Limb (tissue), 2 donors: Measurements from ENCODE around the gene DNER.
"Not testable (repeated sequence)": the region's sequence is repeated elsewhere in the genome, so short reads cannot be mapped to it uniquely, and the experiment has no call there.

Source experiments
- DNase-seq, 2 donors: peaks; one replicate each; pipeline ENCODE4 v3.0.0-alpha.2; 2016; ENCODE audit errors: extremely low spot score in 2 of 2

The DNER gene

GRCh38 chr2:229407170-229407569 is 307.2 kb downstream of the DNER start:
- no peak for DNase-seq

- no peak for DNase-seq
Observed at GRCh38 chr2:229405796-229406195, 308.6 kb downstream of the DNER start.

- DNase-seq = no peak
Observed at GRCh38 chr2:229403296-229403695, 311.1 kb downstream of the DNER start.

GRCh38 chr2:229401171-229401865 is 313.0 kb downstream of the DNER start:
- DNase-seq = peak in 1 of 2 donors; percentile 38

GRCh38 chr2:229393926-229394325 is 320.4 kb downstream of the DNER start:
- no peak for DNase-seq

GRCh38 chr2:229392196-229392595 is 322.2 kb downstream of the DNER start:
- DNase-seq = no peak

GRCh38 chr2:229388731-229389130 is 325.6 kb downstream of the DNER start:
- DNase-seq = no peak

GRCh38 chr2:229387866-229388265 is 326.5 kb downstream of the DNER start:
- DNase-seq = no peak

GRCh38 chr2:229380101-229380625 is 334.2 kb downstream of the DNER start:
- no peak for DNase-seq

- DNase-seq = no peak
Observed at GRCh38 chr2:229378386-229378785, 336.0 kb downstream of the DNER start.

- no peak for DNase-seq
Observed at GRCh38 chr2:229376866-229377265, 337.5 kb downstream of the DNER start.

- DNase-seq = no peak
Observed at GRCh38 chr2:229375251-229375650, 339.1 kb downstream of the DNER start.

GRCh38 chr2:229373311-229373710 is 341.0 kb downstream of the DNER start:
- DNase-seq = not testable (repeated sequence)

GRCh38 chr2:229372207-229372606 is 342.1 kb downstream of the DNER start:
- DNase-seq = no peak

GRCh38 chr2:229371086-229371485 is 343.3 kb downstream of the DNER start:
- no peak for DNase-seq

GRCh38 chr2:229370509-229370908 is 343.8 kb downstream of the DNER start:
- no peak for DNase-seq

GRCh38 chr2:229363185-229363814 is 351.1 kb downstream of the DNER start:
- no peak for DNase-seq

- DNase-seq = no peak
Observed at GRCh38 chr2:229350883-229351282, 363.5 kb downstream of the DNER start.

GRCh38 chr2:229350117-229350805 is 364.1 kb downstream of the DNER start:
- no peak for DNase-seq

GRCh38 chr2:229348128-229348527 is 366.2 kb downstream of the DNER start:
- no peak for DNase-seq

- no peak for DNase-seq
Observed at GRCh38 chr2:229346816-229347540, 367.4 kb downstream of the DNER start.

- DNase-seq = no peak
Observed at GRCh38 chr2:229344955-229345354, 369.4 kb downstream of the DNER start.
